ENCODE data around the gene SLIT1.

SLIT1 gene

GRCh38 chr10:97069576-97070362 lies 116.0 kb downstream of the SLIT1 start:
- in situ Hi-C loops (cut with MboI; ENCODE audit: low sequenced_read_pairs) = loop anchor here (10.0 kb wide), 1 partner anchor 135 kb away; no protein-coding TSS in a partner anchor

- in situ Hi-C loops (cut with MboI; ENCODE audit: low sequenced_read_pairs) = no loop called here
Observed at GRCh38 chr10:97069026-97069425, 116.7 kb downstream of the SLIT1 start.

- in situ Hi-C loops (cut with MboI; ENCODE audit: low sequenced_read_pairs) = no loop called here
Observed at GRCh38 chr10:97067716-97068391, 117.9 kb downstream of the SLIT1 start.

GRCh38 chr10:97066877-97067555 lies 118.7 kb downstream of the SLIT1 start:
- in situ Hi-C loops (cut with MboI; ENCODE audit: low sequenced_read_pairs) = no loop called here

- in situ Hi-C loops (cut with MboI; ENCODE audit: low sequenced_read_pairs) = no loop called here
Observed at GRCh38 chr10:97065686-97066660, 119.8 kb downstream of the SLIT1 start.

- in situ Hi-C loops (cut with MboI; ENCODE audit: low sequenced_read_pairs) = no loop called here
Observed at GRCh38 chr10:97065128-97065527, 120.6 kb downstream of the SLIT1 start.

- in situ Hi-C loops (cut with MboI; ENCODE audit: low sequenced_read_pairs) = no loop called here
Observed at GRCh38 chr10:97063983-97064837, 121.5 kb downstream of the SLIT1 start.

GRCh38 chr10:97063271-97063982 lies 122.3 kb downstream of the SLIT1 start:
- in situ Hi-C loops (cut with MboI; ENCODE audit: low sequenced_read_pairs) = no loop called here

- in situ Hi-C loops (cut with MboI; ENCODE audit: low sequenced_read_pairs) = no loop called here
Observed at GRCh38 chr10:97062456-97062855, 123.3 kb downstream of the SLIT1 start.

- in situ Hi-C loops (cut with MboI; ENCODE audit: low sequenced_read_pairs) = no loop called here
Observed at GRCh38 chr10:97062046-97062445, 123.7 kb downstream of the SLIT1 start.

- in situ Hi-C loops (cut with MboI; ENCODE audit: low sequenced_read_pairs) = no loop called here
Observed at GRCh38 chr10:97061423-97061822, 124.3 kb downstream of the SLIT1 start.

GRCh38 chr10:97060441-97061084 lies 125.2 kb downstream of the SLIT1 start:
- in situ Hi-C loops (cut with MboI; ENCODE audit: low sequenced_read_pairs) = no loop called here

GRCh38 chr10:97059872-97060205 lies 125.9 kb downstream of the SLIT1 start:
- in situ Hi-C loops (cut with MboI; ENCODE audit: low sequenced_read_pairs) = no loop called here

GRCh38 chr10:97059006-97059871 lies 126.5 kb downstream of the SLIT1 start:
- in situ Hi-C loops (cut with MboI; ENCODE audit: low sequenced_read_pairs) = no loop called here

- in situ Hi-C loops (cut with MboI; ENCODE audit: low sequenced_read_pairs) = no loop called here
Observed at GRCh38 chr10:97058521-97058920, 127.2 kb downstream of the SLIT1 start.

- in situ Hi-C loops (cut with MboI; ENCODE audit: low sequenced_read_pairs) = no loop called here
Observed at GRCh38 chr10:97057491-97058235, 128.1 kb downstream of the SLIT1 start.

- in situ Hi-C loops (cut with MboI; ENCODE audit: low sequenced_read_pairs) = no loop called here
Observed at GRCh38 chr10:97056003-97056630, 129.6 kb downstream of the SLIT1 start.
